ENCODE data around the gene SSTR5. TPM values are rescaled to one million over a fixed set of nuclear protein-coding genes. Genes with fewer than 3 reads are reported as not detected.

The SSTR5 gene
- total and polyA plus RNA-seq, 10 of the 15 experiments (the other 5 are each of a cell fraction or from before 2014, with no cell fraction given): not detected

DNA sequence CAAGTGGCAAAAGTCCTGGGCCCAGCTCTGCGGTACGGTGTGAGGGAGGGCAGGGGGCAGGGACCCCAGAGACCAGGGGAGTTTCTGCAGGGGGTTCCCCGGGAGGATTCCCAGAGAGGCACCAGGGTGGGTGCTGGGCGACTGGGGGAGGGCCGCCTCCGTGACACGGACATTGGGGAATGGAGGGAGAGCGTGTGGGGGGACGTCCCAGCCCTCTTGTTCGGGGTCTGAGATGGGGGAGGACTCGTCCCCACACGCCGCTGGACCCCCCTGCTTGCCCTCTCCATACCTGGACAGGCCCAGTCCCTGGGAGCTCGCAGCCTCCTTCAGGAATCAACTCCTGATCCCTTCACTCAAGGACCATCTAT is 49.8 kb downstream of the SSTR5 start:
- Histone ChIP-seq H3K27ac (ENCODE audit: control insufficient read depth, insufficient read depth) (no peak overlapping the region), H3K4me1 (ENCODE audit: control insufficient read depth, insufficient read depth, low read length) (no peaks in the 10 kb centered on the region), H3K4me2 (ENCODE audit: control insufficient read depth, insufficient read depth) (no peak overlapping the region), H3K9ac (ENCODE audit: control insufficient read depth, insufficient read depth, low read length) (no peak overlapping the region), H3K79me2 (ENCODE audit: control insufficient read depth, insufficient read depth, low read length) (no peaks in the 10 kb centered on the region), H4K20me1 (ENCODE audit: control insufficient read depth, insufficient read depth) (no peaks in the 10 kb centered on the region), H3K4me3 (no peak overlapping the region), H3K27me3 (replicated peaks in 1 of 2; ENCODE audit: control insufficient read depth in 2 of 2, insufficient read depth in 2 of 2, low read length in 1 of 2) (no peaks in the 10 kb centered on the region), H3K9me3 (replicated peaks; ENCODE audit: control insufficient read depth, insufficient read depth, low read length) (no peaks in the 10 kb centered on the region), H3K36me3 (ENCODE audit: control insufficient read depth in 2 of 2, insufficient read depth in 2 of 2, low read length in 1 of 2) (no peaks in the 10 kb centered on the region), H2AFZ (ENCODE audit: control insufficient read depth, low read depth, low read length) (no peak overlapping the region)
- ATAC-seq (no peak), FAIRE-seq (no peak), DNase-seq (ENCODE audit: low read depth, low spot score) (no peak)
- ChIA-PET POLR2A (no interaction called here), CTCF (no interaction called here), RAD21 (ENCODE audit: unreplicated experiment) (no interaction called here), SMC1A (ENCODE audit: uncharacterized antibody, unreplicated experiment) (no interaction called here)
- no TSS peak for BruUV-seq (replicated peaks)
- no peak for TF ChIP-seq ZSCAN29 (IDR thresholded peaks at IDR 0.05)
- TF ChIP-seq, protein P1, sequence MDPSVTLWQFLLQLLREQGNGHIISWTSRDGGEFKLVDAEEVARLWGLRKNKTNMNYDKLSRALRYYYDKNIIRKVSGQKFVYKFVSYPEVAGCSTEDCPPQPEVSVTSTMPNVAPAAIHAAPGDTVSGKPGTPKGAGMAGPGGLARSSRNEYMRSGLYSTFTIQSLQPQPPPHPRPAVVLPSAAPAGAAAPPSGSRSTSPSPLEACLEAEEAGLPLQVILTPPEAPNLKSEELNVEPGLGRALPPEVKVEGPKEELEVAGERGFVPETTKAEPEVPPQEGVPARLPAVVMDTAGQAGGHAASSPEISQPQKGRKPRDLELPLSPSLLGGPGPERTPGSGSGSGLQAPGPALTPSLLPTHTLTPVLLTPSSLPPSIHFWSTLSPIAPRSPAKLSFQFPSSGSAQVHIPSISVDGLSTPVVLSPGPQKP (IDR thresholded peaks at IDR 0.05; ENCODE audit: low read depth, low read length): no peak
- no peak for TF ChIP-seq GABPA (IDR thresholded peaks at IDR 0.05; ENCODE audit: low read depth)
- no peak for TF ChIP-seq BHLHE40 (IDR thresholded peaks at IDR 0.05; ENCODE audit: borderline replicate concordance in 1 of 2, low read depth in 2 of 2, low read length in 1 of 2)
- TF ChIP-seq, protein P2, sequence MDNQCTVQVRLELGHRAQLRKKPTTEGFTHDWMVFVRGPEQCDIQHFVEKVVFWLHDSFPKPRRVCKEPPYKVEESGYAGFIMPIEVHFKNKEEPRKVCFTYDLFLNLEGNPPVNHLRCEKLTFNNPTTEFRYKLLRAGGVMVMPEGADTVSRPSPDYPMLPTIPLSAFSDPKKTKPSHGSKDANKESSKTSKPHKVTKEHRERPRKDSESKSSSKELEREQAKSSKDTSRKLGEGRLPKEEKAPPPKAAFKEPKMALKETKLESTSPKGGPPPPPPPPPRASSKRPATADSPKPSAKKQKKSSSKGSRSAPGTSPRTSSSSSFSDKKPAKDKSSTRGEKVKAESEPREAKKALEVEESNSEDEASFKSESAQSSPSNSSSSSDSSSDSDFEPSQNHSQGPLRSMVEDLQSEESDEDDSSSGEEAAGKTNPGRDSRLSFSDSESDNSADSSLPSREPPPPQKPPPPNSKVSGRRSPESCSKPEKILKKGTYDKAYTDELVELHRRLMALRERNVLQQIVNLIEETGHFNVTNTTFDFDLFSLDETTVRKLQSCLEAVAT (IDR thresholded peaks at IDR 0.05): no peak
- TF ChIP-seq NR2C1 (IDR thresholded peaks at IDR 0.05): no peak
- no peak for TF ChIP-seq PML (IDR thresholded peaks at IDR 0.05; ENCODE audit: low read length)
- TF ChIP-seq SIN3A (IDR thresholded peaks at IDR 0.05; ENCODE audit: low read depth, low read length): no peak
- TF ChIP-seq IRF4 (IDR thresholded peaks at IDR 0.05; ENCODE audit: low read depth, low read length): no peak
- no peak for TF ChIP-seq ASH2L (IDR thresholded peaks at IDR 0.05; ENCODE audit: borderline replicate concordance, low read depth)
- TF ChIP-seq SMARCA5 (IDR thresholded peaks at IDR 0.05): no peak
- no peak for TF ChIP-seq SIX5 (IDR thresholded peaks at IDR 0.05; ENCODE audit: low read depth, low read length, severe bottlenecking)
- no peak for TF ChIP-seq SRF (IDR thresholded peaks at IDR 0.05; ENCODE audit: low read depth in 2 of 2, low read length in 2 of 2)
- TF ChIP-seq IKZF1 (conservative IDR thresholded peaks at IDR 0.05): no peak
- TF ChIP-seq, protein P3, sequence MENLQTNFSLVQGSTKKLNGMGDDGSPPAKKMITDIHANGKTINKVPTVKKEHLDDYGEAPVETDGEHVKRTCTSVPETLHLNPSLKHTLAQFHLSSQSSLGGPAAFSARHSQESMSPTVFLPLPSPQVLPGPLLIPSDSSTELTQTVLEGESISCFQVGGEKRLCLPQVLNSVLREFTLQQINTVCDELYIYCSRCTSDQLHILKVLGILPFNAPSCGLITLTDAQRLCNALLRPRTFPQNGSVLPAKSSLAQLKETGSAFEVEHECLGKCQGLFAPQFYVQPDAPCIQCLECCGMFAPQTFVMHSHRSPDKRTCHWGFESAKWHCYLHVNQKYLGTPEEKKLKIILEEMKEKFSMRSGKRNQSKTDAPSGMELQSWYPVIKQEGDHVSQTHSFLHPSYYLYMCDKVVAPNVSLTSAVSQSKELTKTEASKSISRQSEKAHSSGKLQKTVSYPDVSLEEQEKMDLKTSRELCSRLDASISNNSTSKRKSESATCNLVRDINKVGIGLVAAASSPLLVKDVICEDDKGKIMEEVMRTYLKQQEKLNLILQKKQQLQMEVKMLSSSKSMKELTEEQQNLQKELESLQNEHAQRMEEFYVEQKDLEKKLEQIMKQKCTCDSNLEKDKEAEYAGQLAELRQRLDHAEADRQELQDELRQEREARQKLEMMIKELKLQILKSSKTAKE (IDR thresholded peaks at IDR 0.05; ENCODE audit: low read depth, poor library complexity, severe bottlenecking): no peak
- TF ChIP-seq, protein P4, sequence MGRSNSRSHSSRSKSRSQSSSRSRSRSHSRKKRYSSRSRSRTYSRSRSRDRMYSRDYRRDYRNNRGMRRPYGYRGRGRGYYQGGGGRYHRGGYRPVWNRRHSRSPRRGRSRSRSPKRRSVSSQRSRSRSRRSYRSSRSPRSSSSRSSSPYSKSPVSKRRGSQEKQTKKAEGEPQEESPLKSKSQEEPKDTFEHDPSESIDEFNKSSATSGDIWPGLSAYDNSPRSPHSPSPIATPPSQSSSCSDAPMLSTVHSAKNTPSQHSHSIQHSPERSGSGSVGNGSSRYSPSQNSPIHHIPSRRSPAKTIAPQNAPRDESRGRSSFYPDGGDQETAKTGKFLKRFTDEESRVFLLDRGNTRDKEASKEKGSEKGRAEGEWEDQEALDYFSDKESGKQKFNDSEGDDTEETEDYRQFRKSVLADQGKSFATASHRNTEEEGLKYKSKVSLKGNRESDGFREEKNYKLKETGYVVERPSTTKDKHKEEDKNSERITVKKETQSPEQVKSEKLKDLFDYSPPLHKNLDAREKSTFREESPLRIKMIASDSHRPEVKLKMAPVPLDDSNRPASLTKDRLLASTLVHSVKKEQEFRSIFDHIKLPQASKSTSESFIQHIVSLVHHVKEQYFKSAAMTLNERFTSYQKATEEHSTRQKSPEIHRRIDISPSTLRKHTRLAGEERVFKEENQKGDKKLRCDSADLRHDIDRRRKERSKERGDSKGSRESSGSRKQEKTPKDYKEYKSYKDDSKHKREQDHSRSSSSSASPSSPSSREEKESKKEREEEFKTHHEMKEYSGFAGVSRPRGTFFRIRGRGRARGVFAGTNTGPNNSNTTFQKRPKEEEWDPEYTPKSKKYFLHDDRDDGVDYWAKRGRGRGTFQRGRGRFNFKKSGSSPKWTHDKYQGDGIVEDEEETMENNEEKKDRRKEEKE (IDR thresholded peaks at IDR 0.05): no peak
- TF ChIP-seq, protein P5, sequence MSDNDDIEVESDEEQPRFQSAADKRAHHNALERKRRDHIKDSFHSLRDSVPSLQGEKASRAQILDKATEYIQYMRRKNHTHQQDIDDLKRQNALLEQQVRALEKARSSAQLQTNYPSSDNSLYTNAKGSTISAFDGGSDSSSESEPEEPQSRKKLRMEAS (IDR thresholded peaks at IDR 0.05; ENCODE audit: low read depth, low read length): no peak
- no peak for TF ChIP-seq NFYB (IDR thresholded peaks at IDR 0.05; ENCODE audit: insufficient read depth, low read depth, low read length)
- WGBS (ENCODE audit: insufficient coverage, insufficient replicate concordance, low lambda C conversion rate, missing lambda C conversion rate): 23% methylated on average over 8 of the region's 14 CpGs
- in situ Hi-C loops (cut with MboI) (loop anchor here (10.0 kb wide), 1 partner anchor 58 kb away; no protein-coding TSS in a partner anchor), intact Hi-C loops (cut with micrococcal nuclease; ENCODE audit: unreplicated experiment) (no loop called here)

Measured in GM12878 (cell line).